ENCODE results near the gene MYBPC1.

MYBPC1 gene

GRCh38 chr12:101599771-101600484 lies 5.2 kb downstream of the MYBPC1 start:
- no peak for DNase-seq

- no peak for DNase-seq
Measured at GRCh38 chr12:101604132-101604531, 9.4 kb downstream of the MYBPC1 start.

GRCh38 chr12:101607894-101608293 lies 13.1 kb downstream of the MYBPC1 start:
- DNase-seq, result no peak

GRCh38 chr12:101608301-101609133 lies 13.7 kb downstream of the MYBPC1 start:
- DNase-seq, result no peak

- no peak for DNase-seq
Measured at GRCh38 chr12:101609198-101609597, 14.4 kb downstream of the MYBPC1 start.

- DNase-seq, result no peak
Measured at GRCh38 chr12:101612160-101612916, 17.6 kb downstream of the MYBPC1 start.

- DNase-seq, result peak in 2 of 6 experiments; percentile 39 to 56
Measured at GRCh38 chr12:101616027-101616494, 21.3 kb downstream of the MYBPC1 start.

- DNase-seq, result no peak
Measured at GRCh38 chr12:101619026-101619786, 24.4 kb downstream of the MYBPC1 start.

- DNase-seq, result no peak
Measured at GRCh38 chr12:101619858-101620761, 25.3 kb downstream of the MYBPC1 start.

- DNase-seq, result no peak
Measured at GRCh38 chr12:101620762-101621133, 26.0 kb downstream of the MYBPC1 start.

- no peak for DNase-seq
Measured at GRCh38 chr12:101628676-101629075, 33.9 kb downstream of the MYBPC1 start.

GRCh38 chr12:101634724-101635123 lies 40.0 kb downstream of the MYBPC1 start:
- DNase-seq, result no peak

GRCh38 chr12:101637936-101638335 lies 43.2 kb downstream of the MYBPC1 start:
- no peak for DNase-seq

- peak in 2 of 6 experiments; percentile 11 to 17 for DNase-seq
Measured at GRCh38 chr12:101642115-101643067, 47.6 kb downstream of the MYBPC1 start.

- DNase-seq, result no peak
Measured at GRCh38 chr12:101647711-101648110, 52.9 kb downstream of the MYBPC1 start.

GRCh38 chr12:101648195-101648594 lies 53.4 kb downstream of the MYBPC1 start:
- no peak for DNase-seq

- DNase-seq, result no peak
Measured at GRCh38 chr12:101650346-101651117, 55.8 kb downstream of the MYBPC1 start.

GRCh38 chr12:101653030-101653429 lies 58.3 kb downstream of the MYBPC1 start:
- DNase-seq, result no peak

- DNase-seq, result no peak
Measured at GRCh38 chr12:101653503-101653902, 58.7 kb downstream of the MYBPC1 start.

All from stimulated activated naive CD4-positive, alpha-beta T cell (primary cell).